ENCODE measurements around the gene SLC22A7. TPM values are rescaled to one million over a fixed set of nuclear protein-coding genes. Genes with fewer than 3 reads are reported as not detected.

Gene SLC22A7
- total RNA-seq, 4 donors from 2014 or later = not detected

DNA sequence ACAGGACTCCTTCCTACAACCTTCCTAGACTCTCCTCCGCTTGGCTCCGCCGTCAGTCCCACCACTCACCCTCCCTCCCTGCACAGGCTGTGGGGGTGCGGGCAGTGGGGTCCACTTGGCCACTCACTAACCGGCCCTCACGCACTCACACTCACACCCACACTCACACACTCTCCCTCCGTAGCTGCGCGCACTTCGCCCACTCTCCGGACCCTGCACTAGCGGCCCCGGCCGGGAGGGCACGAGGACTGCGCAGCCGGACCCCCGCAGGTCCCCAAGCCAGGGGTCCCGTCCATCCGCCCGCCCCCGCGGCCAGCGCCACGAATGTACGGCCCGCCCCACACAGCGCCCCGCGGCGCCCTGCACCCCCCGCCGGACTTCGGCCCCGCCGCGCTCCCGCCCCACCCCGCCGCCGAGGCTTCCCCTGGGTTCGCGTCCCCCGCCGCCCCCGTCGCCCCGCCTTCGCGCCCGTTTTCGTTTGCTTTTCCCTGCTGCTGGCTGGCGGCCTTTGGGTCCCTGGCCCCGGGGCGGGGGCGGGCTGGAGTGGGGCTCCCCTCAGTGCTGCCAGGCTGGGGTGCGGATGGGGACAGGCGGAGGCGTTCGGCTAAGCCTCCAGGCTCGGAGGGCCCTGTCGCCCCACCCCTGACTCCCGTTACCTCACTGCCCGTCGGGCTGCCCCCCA lies 23.0 kb upstream of the SLC22A7 start:
- no peaks in the 10 kb centered on the region for H3K9me3 ChIP-seq
- H3K27me3 ChIP-seq = peaks cover 0 to 55% of the 10 kb centered on the region in 2 donors
- H3K4me3 ChIP-seq = peak overlapping the region; percentile 7 to 51 (median 40)
- 6 to 12% methylated on average over 9 to 23 of the region's 65 CpGs for WGBS, 2 donors
- TF ChIP-seq POLR2A (IDR thresholded peaks at IDR 0.05) = no peak
- no peak for TF ChIP-seq CTCF (IDR thresholded peaks at IDR 0.05)
- TF ChIP-seq EP300 (IDR thresholded peaks at IDR 0.05) = no peak
- DNase-seq (ENCODE audit: low spot score in 2 of 2) = no peak
- peak overlapping the region in 1 of 4 donors; percentile 47 for H3K27ac ChIP-seq
- peaks cover 0 to 24% (median 12%) of the 10 kb centered on the region in 4 donors for H3K4me1 ChIP-seq
- no peaks in the 10 kb centered on the region for H3K36me3 ChIP-seq

- Histone ChIP-seq H3K4me1 (peaks cover 0 to 24% (median 11%) of the 10 kb centered on the region in 4 donors), H3K27ac (peak overlapping the region in 1 of 4 donors; percentile 47), H3K27me3 (peaks cover 0 to 56% of the 10 kb centered on the region in 2 donors), H3K4me3 (peak overlapping the region; percentile 7 to 51 (median 40)), H3K36me3 (no peaks in the 10 kb centered on the region), H3K9me3 (no peaks in the 10 kb centered on the region)
- TF ChIP-seq POLR2A (IDR thresholded peaks at IDR 0.05) (no peak), CTCF (IDR thresholded peaks at IDR 0.05) (no peak), EP300 (IDR thresholded peaks at IDR 0.05) (no peak)
- DNase-seq (ENCODE audit: low spot score in 2 of 2) = no peak
- 17 to 21% methylated on average over 46 to 64 of the region's 64 CpGs for WGBS, 2 donors
Measured at GRCh38 chr6:43275801-43276576, 22.1 kb upstream of the SLC22A7 start.

DNA sequence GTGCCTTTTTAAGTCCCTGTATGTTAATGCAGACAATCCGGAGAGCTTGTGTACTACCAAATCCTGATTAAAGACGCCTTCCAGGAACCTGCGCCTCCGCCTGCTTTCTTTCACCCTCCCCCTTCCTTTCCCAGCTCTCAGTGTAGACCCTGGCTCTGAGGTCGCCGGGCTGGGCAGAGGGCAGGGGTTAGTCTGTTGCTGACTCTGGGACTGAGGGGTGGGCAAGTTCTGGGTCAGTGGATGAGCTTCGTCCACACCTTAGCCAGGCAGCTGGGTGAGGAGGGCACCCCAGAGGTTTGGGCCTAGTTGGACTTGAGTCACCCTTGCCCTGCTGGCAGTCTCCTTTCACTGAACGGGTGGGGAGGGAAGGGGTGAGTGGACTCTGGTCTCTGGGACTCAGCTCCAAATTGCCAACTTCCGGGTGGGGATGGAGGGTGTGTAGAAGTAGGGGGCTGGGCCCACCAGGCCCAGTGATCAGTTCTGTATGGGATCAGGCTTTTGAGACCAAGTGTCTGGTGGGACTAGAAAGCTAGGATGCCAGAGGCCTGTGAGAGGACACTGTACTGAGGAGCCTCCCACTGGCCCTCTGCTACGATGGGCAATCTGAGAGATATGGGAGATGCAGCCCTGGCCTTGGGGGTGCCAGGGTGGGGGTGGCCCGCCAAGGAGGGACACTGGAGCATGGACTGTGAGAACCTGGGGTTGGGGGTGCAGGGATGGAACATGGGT lies 21.3 kb upstream of the SLC22A7 start:
- peak overlapping the region in 1 of 4 donors; percentile 47 for H3K27ac ChIP-seq
- H3K36me3 ChIP-seq = no peaks in the 10 kb centered on the region
- TF ChIP-seq CTCF (IDR thresholded peaks at IDR 0.05) (no peak), POLR2A (IDR thresholded peaks at IDR 0.05) (no peak), EP300 (IDR thresholded peaks at IDR 0.05) (no peak)
- peaks cover 0 to 24% (median 11%) of the 10 kb centered on the region in 4 donors for H3K4me1 ChIP-seq
- peak overlapping the region in 1 of 4 donors; percentile 47 for H3K4me3 ChIP-seq
- peaks cover 0 to 57% of the 10 kb centered on the region in 2 donors for H3K27me3 ChIP-seq
- 80 to 86% methylated on average over 11 of the region's 11 CpGs for WGBS, 2 donors
- no peak for DNase-seq (ENCODE audit: low spot score in 2 of 2)
- no peaks in the 10 kb centered on the region for H3K9me3 ChIP-seq

DNA sequence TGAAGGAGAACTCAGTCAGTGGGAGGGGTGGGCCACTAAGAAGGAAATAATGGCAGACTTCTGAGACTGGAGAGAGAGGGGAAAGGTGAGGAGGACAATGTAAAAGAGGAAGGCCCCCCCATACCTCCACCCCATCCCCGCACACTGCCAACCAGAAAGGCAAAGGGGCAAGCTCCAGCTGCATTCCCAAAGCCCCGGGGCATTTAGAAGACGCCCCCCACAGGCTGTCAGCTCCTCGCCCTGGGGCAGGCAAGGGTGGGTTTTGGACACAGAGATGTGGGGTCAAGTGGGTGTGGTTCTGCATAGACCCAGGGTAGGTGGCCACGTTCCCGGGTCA lies 20.8 kb upstream of the SLC22A7 start:
- peaks cover 0 to 24% (median 11%) of the 10 kb centered on the region in 4 donors for H3K4me1 ChIP-seq
- no peaks in the 10 kb centered on the region for H3K9me3 ChIP-seq
- 86 to 87% methylated on average over 6 of the region's 6 CpGs for WGBS, 2 donors
- H3K27ac ChIP-seq = peak overlapping the region in 1 of 4 donors; percentile 43
- TF ChIP-seq CTCF (IDR thresholded peaks at IDR 0.05) (no peak), EP300 (IDR thresholded peaks at IDR 0.05) (no peak), POLR2A (IDR thresholded peaks at IDR 0.05) (no peak)
- no peak for DNase-seq (ENCODE audit: low spot score in 2 of 2)
- H3K36me3 ChIP-seq = no peaks in the 10 kb centered on the region
- H3K27me3 ChIP-seq = peaks cover 0 to 62% of the 10 kb centered on the region in 2 donors
- no peak overlapping the region for H3K4me3 ChIP-seq

Measured in tibial nerve (tissue), 4 donors.